Glutamatergic neuron (in vitro differentiated cells): ENCODE results near the gene TM4SF20. TPM values are rescaled to one million over a fixed set of nuclear protein-coding genes. Genes with fewer than 3 reads are reported as not detected.
"Not testable (repeated sequence)": the region's sequence is repeated elsewhere in the genome, so short reads cannot be mapped to it uniquely, and the experiment has no call there.

ENCODE experiments used
- DNase-seq: peaks from one replicate; pipeline ENCODE4 v3.0.0; 2022
- H3K27ac Mint-ChIP-seq: one replicate; pipeline ENCODE4 v1.8.0; 2020; ENCODE audit warnings: mild to moderate bottlenecking, mixed read lengths, inconsistent platforms; ENCODE audit not compliant: unreplicated experiment
- H3K27me3 Mint-ChIP-seq: one replicate; pipeline ENCODE4 v1.8.0; 2020; ENCODE audit warnings: mild to moderate bottlenecking, moderate library complexity, mixed read lengths, inconsistent platforms; ENCODE audit not compliant: unreplicated experiment
- H3K36me3 Mint-ChIP-seq: one replicate; pipeline ENCODE4 v1.8.0; 2020; ENCODE audit warnings: mild to moderate bottlenecking, mixed read lengths, inconsistent platforms; ENCODE audit not compliant: unreplicated experiment
- H3K4me1 Mint-ChIP-seq: one replicate; pipeline ENCODE4 v1.8.0; 2020; ENCODE audit warnings: mild to moderate bottlenecking, low read depth, mixed read lengths, inconsistent platforms; ENCODE audit not compliant: unreplicated experiment
- H3K4me3 Mint-ChIP-seq: one replicate; pipeline ENCODE4 v1.8.0; 2020; ENCODE audit warnings: mild to moderate bottlenecking, mixed read lengths, inconsistent platforms; ENCODE audit not compliant: unreplicated experiment
- H3K9me3 Mint-ChIP-seq: one replicate; pipeline ENCODE4 v1.8.0; 2020; ENCODE audit warnings: mild to moderate bottlenecking, moderate library complexity, mixed read lengths, inconsistent platforms; ENCODE audit not compliant: unreplicated experiment
- CTCF ChIP-seq: fragments of 200-600 bp; sonication (generic); IDR thresholded peaks from one replicate; pipeline ENCODE4 v1.5.0; 2021; ENCODE audit not compliant: partially characterized antibody, unreplicated experiment
- total RNA-seq: library from RNA; stranded (reverse); fragmentation: NEBNext Ultra II Directional; extraction: Animal tissue kit (Norgen Biotek cat#: 25700); gene quantifications from one replicate; pipeline ENCODE4 v1.2.1, GENCODE V29; 2021; ENCODE audit not compliant: unreplicated experiment

Gene TM4SF20
- total RNA-seq, 1 donor from 2014 or later = not detected

- H3K36me3 Mint-ChIP-seq = no peaks in the 10 kb centered on the region
- DNase-seq = no peak
- no peaks in the 10 kb centered on the region for H3K27me3 Mint-ChIP-seq
- no peaks in the 10 kb centered on the region for H3K4me1 Mint-ChIP-seq
- H3K9me3 Mint-ChIP-seq = no peaks in the 10 kb centered on the region
- H3K4me3 Mint-ChIP-seq = no peak overlapping the region
- no peak for TF ChIP-seq CTCF
- no peak overlapping the region for H3K27ac Mint-ChIP-seq
Observed at GRCh38 chr2:227383686-227384085, 4.6 kb upstream of the TM4SF20 start.

DNA sequence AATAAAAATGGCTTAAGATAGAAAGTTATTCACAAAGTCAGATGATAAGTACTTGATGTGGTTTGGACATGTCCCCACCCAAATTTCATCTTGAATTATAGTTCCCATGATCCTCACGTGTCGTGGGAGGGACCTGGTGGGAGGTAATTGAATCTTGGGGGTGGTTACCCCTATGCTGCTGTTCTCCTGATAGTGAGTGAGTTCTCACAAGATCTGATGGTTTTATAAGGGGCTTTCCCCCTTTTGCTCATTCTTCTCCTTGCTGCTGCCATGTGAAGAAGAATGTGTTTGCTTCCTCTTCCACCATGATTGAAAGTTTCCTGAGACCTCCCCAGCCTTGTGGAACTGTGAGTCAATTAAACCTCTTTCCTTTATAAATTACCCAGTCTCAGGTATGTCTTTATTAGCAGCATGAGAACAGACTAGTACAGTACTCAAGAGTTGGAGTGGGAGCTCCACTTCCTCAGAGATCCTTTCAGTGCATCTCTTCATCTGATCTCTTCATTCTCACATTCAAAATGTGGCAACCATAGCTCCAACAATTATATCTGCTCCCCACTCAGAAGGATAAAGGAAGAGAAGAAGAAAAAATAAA, 3.2 kb upstream of the TM4SF20 start:
- H3K36me3 Mint-ChIP-seq, H3K9me3 Mint-ChIP-seq, H3K27ac Mint-ChIP-seq, H3K27me3 Mint-ChIP-seq, DNase-seq, H3K4me3 Mint-ChIP-seq: not testable (repeated sequence)
- H3K4me1 Mint-ChIP-seq = peaks cover 10% of the 10 kb centered on the region

DNA sequence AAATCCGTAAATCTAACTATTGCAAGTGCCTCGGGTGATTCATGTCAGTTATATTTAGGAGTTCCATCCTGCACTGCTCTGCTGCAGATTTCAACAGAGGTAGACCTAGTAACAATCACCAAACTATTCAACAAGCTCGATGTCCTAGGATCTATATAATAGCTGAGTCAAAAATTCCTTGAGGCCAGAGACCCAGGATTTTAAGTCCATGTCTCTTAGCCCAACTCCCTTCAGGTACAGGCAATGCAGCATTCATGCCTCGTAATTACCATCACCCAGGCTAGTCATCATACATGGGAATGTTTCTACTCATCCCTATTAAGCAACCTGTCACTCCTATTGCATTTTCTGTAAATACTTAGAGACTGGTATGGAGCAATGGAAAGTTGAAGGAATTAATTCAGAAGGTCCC, 729 bp downstream of the TM4SF20 start:
- TF ChIP-seq CTCF = no peak
- Mint-ChIP-seq H3K4me3 (no peak overlapping the region), H3K9me3 (no peaks in the 10 kb centered on the region), H3K36me3 (no peaks in the 10 kb centered on the region), H3K4me1 (peaks cover 17% of the 10 kb centered on the region), H3K27me3 (no peaks in the 10 kb centered on the region), H3K27ac (no peak overlapping the region)
- no peak for DNase-seq

DNA sequence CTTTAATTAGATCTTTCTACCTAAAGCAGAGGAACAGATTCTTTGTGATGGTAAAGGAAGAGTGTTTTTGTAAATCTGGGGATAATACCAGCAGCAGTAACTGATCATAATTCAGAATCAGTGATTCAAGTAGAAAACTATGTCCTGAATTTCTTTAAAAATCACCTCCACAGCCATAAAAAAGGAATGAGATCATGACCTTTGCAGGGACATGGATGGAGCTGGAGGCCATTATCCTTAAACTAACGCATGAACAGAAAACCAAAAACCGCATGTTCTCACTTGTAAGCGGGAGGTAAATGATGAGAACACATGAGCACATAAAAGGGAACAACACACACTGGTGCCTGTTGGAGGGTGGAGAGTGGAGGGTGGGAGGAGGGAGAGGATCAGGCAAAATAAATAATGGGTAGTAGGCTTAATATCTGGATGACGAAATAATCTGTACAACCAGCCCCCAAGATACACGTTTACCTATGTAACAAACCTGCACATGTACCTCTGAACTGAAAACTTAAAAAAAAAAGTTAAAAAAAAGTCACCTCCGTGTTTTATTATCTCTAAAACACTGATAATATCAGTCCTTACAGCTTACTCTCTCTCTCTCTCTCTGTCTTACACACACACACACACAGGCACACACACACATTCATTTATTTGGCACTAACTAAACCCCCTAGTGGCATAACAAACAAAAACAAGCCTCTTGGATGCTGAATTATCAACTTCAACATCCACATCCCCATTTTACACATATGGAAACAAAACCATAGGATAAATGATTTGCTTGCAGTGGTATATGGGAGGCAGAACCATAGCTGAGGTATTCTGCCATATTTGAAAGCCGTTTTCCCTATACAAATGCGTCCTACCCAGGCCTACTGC, 1.4 kb downstream of the TM4SF20 start:
- peaks cover 17% of the 10 kb centered on the region for H3K4me1 Mint-ChIP-seq
- H3K27me3 Mint-ChIP-seq = no peaks in the 10 kb centered on the region

More for the DNA sequence above, 1.4 kb downstream of the TM4SF20 start:
- no peak for DNase-seq
- Mint-ChIP-seq H3K36me3 (no peaks in the 10 kb centered on the region), H3K27ac (peak overlapping the region; percentile 57), H3K9me3 (no peaks in the 10 kb centered on the region), H3K4me3 (no peak overlapping the region)
- no peak for TF ChIP-seq CTCF
